Activated CD4-positive, alpha-beta memory T cell treated with anti-CD3 and anti-CD28 coated beads, Interleukin-2, amount 10 ng/mL, durations not matched to agents 7 days and 5 days (primary cell): Measurements from ENCODE around the gene FBRS. TPM values are rescaled to one million over a fixed set of nuclear protein-coding genes. Genes with fewer than 3 reads are reported as not detected.
A peak's percentile ranks its signal among the peaks of the same experiment; 100 is the strongest.
"Not testable (repeated sequence)": the region's sequence is repeated elsewhere in the genome, so short reads cannot be mapped to it uniquely, and the experiment has no call there.

Experiments used
- CTCF ChIA-PET: fragments of 350-600 bp; sonication (Branson Sonifier 250); formaldehyde crosslinking; loops from one replicate; lab custom pipeline; 2021; ENCODE audit warnings: antibody characterized with exemption, inconsistent platforms; lab: Charles Lee
- POLR2A ChIA-PET: fragments of 350-600 bp; sonication (Branson Sonifier 250); formaldehyde crosslinking; loops from one replicate; lab custom pipeline; 2021; ENCODE audit warnings: antibody characterized with exemption; lab: Charles Lee
- DNase-seq: peaks from one replicate; pipeline ENCODE4 v3.0.0-alpha.2; 2020
- H3K27ac Mint-ChIP-seq: one replicate; pipeline ENCODE4 v1.8.0; 2021; ENCODE audit warnings: mild to moderate bottlenecking, mixed read lengths
- H3K27me3 Mint-ChIP-seq: one replicate; pipeline ENCODE4 v1.8.0; 2021; ENCODE audit warnings: mixed read lengths
- H3K36me3 Mint-ChIP-seq: one replicate; pipeline ENCODE4 v1.8.0; 2021; ENCODE audit warnings: low read depth, mixed read lengths
- H3K4me1 Mint-ChIP-seq: one replicate; pipeline ENCODE4 v1.8.0; 2021; ENCODE audit warnings: mixed read lengths
- H3K4me3 Mint-ChIP-seq: one replicate; pipeline ENCODE4 v1.8.0; 2021; ENCODE audit warnings: mild to moderate bottlenecking, mixed read lengths
- H3K9me3 Mint-ChIP-seq: one replicate; pipeline ENCODE4 v1.8.0; 2021; ENCODE audit warnings: mixed read lengths
- total RNA-seq, 2 experiments: library from RNA; stranded (reverse); gene quantifications; one replicate each; pipeline ENCODE4 v1.2.3, GENCODE V29; 2021

FBRS gene
- total RNA-seq, 2 experiments from 2014 or later, result 106 to 107 TPM

- Mint-ChIP-seq H3K4me3 (no peak overlapping the region), H3K4me1 (peaks cover 40% of the 10 kb centered on the region)
Measured at GRCh38 chr16:30694926-30695693, 36.9 kb downstream of the FBRS start.

GRCh38 chr16:30696646-30697045, 38.4 kb downstream of the FBRS start:
- not testable (repeated sequence) for H3K27me3 Mint-ChIP-seq, H3K27ac Mint-ChIP-seq, DNase-seq, H3K9me3 Mint-ChIP-seq, H3K4me3 Mint-ChIP-seq
- POLR2A ChIA-PET, result interaction anchor here (0.9 to 5.0 kb wide), 8 partner anchors 24 to 179 kb away, joined by 3 to 68 read pairs (median 4); partner anchors contain the start of genes FBRS, PHKG2, PRR14 and ZNF688
- Mint-ChIP-seq H3K36me3 (peaks cover 23% of the 10 kb centered on the region), H3K4me1 (peaks cover 47% of the 10 kb centered on the region)
- CTCF ChIA-PET, result interaction anchor here (1.2 to 6.1 kb wide), 7 partner anchors 31 to 377 kb away, joined by 4 to 67 read pairs (median 5); partner anchors contain the start of genes FBRS, PRR14, ZNF646 and ZNF668

More at GRCh38 chr16:30694926-30695693, 36.9 kb downstream of the FBRS start:
- CTCF ChIA-PET, result interaction anchor here (0.5 to 6.1 kb wide), 12 partner anchors 11 to 265 kb away, joined by 3 to 67 read pairs (median 5); partner anchors contain the start of genes DCTPP1, FBRS and PRR14
- no peak for DNase-seq
- POLR2A ChIA-PET, result interaction anchor here (0.7 to 3.5 kb wide), 5 partner anchors 35 to 160 kb away, joined by 3 to 44 read pairs (median 4); partner anchors contain the start of genes PRR14 and ZNF747
- H3K9me3 Mint-ChIP-seq, result no peaks in the 10 kb centered on the region
- H3K27me3 Mint-ChIP-seq, result no peaks in the 10 kb centered on the region
- H3K36me3 Mint-ChIP-seq, result peaks cover 12% of the 10 kb centered on the region
- no peak overlapping the region for H3K27ac Mint-ChIP-seq

DNA sequence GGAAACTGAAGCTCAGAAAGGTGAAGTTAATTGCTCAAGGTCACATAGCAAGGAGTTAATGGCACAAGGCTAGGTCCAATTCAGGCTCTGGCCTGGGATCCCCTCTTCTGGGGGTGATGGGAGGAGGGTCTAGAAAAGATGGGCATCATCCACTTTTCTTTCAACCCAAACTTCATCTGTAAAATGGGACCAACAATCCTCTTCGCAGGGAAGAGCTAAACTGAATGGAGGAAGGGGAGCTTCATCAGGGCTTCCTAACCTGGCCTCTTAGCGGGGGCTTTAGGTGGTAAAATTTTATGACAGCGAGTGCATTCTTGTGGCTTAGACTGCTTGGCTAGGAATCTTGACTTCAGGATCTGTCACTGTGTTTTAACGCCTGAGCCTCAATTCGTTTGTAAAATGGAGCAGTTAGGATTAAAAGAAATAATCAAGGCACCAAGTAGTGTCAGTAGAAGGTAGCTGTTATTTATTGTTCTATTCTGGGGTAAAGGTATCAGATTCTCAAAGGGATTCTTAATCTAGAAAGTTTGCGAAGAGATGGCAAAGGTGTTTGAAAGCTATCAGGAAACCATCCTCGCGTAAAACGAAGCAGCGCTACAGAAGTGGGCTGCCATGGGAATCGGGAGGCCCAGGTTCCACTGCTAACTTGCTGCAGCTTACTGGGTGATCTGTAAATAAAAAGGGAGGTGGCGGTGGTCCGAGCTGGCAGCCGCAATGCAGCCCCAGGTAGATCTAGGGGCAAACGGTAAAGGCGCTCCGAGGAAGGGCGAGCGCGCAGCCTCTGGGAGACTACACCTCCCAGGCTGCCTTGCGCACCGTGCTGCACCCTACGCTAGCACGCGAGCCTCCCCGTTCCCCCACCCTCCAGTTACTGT, 39.3 kb downstream of the FBRS start:
- ChIA-PET POLR2A (interaction anchor here (0.7 to 5.0 kb wide), 14 partner anchors 18 to 420 kb away, joined by 3 to 68 read pairs (median 4); partner anchors contain the start of genes FBRS, PHKG2, PRR14 and ZNF688), CTCF (interaction anchor here (0.8 to 6.1 kb wide), 9 partner anchors 20 to 912 kb away, joined by 3 to 67 read pairs (median 5); partner anchors contain the start of genes FBRS, PRR14, ZNF646 and ZNF668)
- Mint-ChIP-seq H3K4me3 (peak overlapping the region; percentile 98), H3K4me1 (peaks cover 47% of the 10 kb centered on the region), H3K9me3 (no peaks in the 10 kb centered on the region), H3K27me3 (no peaks in the 10 kb centered on the region), H3K27ac (peak overlapping the region; percentile 96), H3K36me3 (peaks cover 24% of the 10 kb centered on the region)
- no peak for DNase-seq

- no peaks in the 10 kb centered on the region for H3K9me3 Mint-ChIP-seq
- H3K4me1 Mint-ChIP-seq, result peaks cover 48% of the 10 kb centered on the region
- peak overlapping the region; percentile 96 for H3K27ac Mint-ChIP-seq
- CTCF ChIA-PET, result interaction anchor here (0.6 to 6.1 kb wide), 5 partner anchors 21 to 277 kb away, joined by 3 to 67 read pairs (median 4); partner anchors contain the start of gene FBRS
- H3K4me3 Mint-ChIP-seq, result peak overlapping the region; percentile 98
- POLR2A ChIA-PET, result interaction anchor here (0.7 to 5.0 kb wide), 16 partner anchors 14 to 177 kb away, joined by 3 to 68 read pairs (median 4); partner anchors contain the start of genes FBRS, PHKG2, PRR14 and ZNF689
- DNase-seq, result peak; percentile 99
- peaks cover 28% of the 10 kb centered on the region for H3K36me3 Mint-ChIP-seq
- no peaks in the 10 kb centered on the region for H3K27me3 Mint-ChIP-seq
Measured at GRCh38 chr16:30698139-30698815, 40.0 kb downstream of the FBRS start.

GRCh38 chr16:30698816-30699614, 40.8 kb downstream of the FBRS start, which contains the start of gene SRCAP:
Gene SRCAP, plus strand, starts transcription at chr16:30699171. Its CDS starts 1,654 bp downstream, at chr16:30700825.
- H3K9me3 Mint-ChIP-seq, result no peaks in the 10 kb centered on the region
- H3K4me1 Mint-ChIP-seq, result peaks cover 41% of the 10 kb centered on the region
- ChIA-PET POLR2A (interaction anchor here (0.6 to 5.0 kb wide), 16 partner anchors 10 to 198 kb away, joined by 3 to 68 read pairs (median 4); partner anchors contain the start of genes FBRS, PHKG2, PRR14 and ZNF688), CTCF (interaction anchor here (0.6 kb wide), 1 partner anchor 276 kb away, joined by 4 read pairs; no protein-coding TSS in a partner anchor)
- no peaks in the 10 kb centered on the region for H3K27me3 Mint-ChIP-seq
- peak within 1 kb of the TSS; percentile 98 for H3K4me3 Mint-ChIP-seq
- peak; percentile 91 for DNase-seq
- H3K36me3 Mint-ChIP-seq, result peaks cover 33% of the 10 kb centered on the region
- peak within 1 kb of the TSS; percentile 96 for H3K27ac Mint-ChIP-seq

DNA sequence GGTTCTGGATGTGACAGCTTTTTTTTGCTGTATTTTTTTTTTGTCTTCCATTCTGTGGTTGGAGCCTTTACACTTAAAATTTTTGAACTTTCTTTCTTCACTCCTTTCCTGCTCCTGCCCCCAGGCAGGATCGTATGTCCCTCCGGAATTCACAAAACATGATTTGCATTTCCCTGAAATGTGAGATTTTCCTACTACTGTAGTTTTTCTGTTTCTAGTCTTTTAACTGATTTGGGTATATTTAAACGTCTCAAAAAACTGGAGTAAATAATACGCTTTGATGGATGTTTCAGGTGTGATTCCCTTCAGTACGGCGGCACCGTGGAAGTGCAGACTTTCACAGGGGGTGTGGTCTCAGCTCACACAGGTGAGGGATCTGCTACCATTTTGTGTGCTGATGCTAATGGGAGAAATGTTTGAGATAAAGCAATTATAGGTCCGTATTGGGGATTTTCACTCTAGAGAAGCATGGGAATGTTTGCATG, 41.4 kb downstream of the FBRS start:
- Mint-ChIP-seq H3K27ac (peak overlapping the region; percentile 96), H3K4me3 (peak overlapping the region; percentile 98), H3K9me3 (no peaks in the 10 kb centered on the region), H3K4me1 (peaks cover 38% of the 10 kb centered on the region), H3K36me3 (peaks cover 38% of the 10 kb centered on the region), H3K27me3 (no peaks in the 10 kb centered on the region)
- POLR2A ChIA-PET, result interaction anchor here (0.6 to 5.0 kb wide), 11 partner anchors 9 to 199 kb away, joined by 3 to 68 read pairs (median 4); partner anchors contain the start of genes FBRS, PHKG2, PRR14 and ZNF688
- CTCF ChIA-PET, result no interaction called here
- no peak for DNase-seq

DNA sequence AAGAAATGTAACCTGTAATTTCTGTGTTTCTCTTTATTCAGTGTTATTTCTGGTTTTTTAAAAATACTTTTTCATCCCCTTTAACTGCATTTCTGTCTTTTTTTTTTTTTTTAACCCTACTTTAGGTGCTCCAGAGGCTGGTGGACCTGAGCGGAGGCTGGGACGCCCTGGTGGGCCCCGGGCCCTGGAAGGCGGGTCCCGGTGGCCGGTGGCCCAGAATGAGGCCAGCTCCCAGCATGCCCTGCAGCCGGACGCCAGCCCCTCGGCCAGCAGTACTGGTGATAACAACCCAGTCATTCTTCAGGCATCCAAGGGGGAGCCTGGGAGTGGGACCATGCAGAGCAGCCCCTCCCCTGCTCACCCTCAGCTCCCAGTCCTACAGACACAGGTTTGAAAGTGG, 42.3 kb downstream of the FBRS start:
- peak overlapping the region; percentile 98 for H3K4me3 Mint-ChIP-seq
- peaks cover 41% of the 10 kb centered on the region for H3K36me3 Mint-ChIP-seq
- no peaks in the 10 kb centered on the region for H3K27me3 Mint-ChIP-seq
- peaks cover 31% of the 10 kb centered on the region for H3K4me1 Mint-ChIP-seq
- H3K27ac Mint-ChIP-seq, result no peak overlapping the region
- no peak for DNase-seq
- no peaks in the 10 kb centered on the region for H3K9me3 Mint-ChIP-seq
- ChIA-PET POLR2A (interaction anchor here (1.3 to 5.0 kb wide), 2 partner anchors 15 to 41 kb away, joined by 3 to 68 read pairs; partner anchors contain the start of gene FBRS), CTCF (no interaction called here)

GRCh38 chr16:30700971-30701370, 42.7 kb downstream of the FBRS start:
- POLR2A ChIA-PET, result interaction anchor here (1.3 to 5.0 kb wide), 2 partner anchors 15 to 41 kb away, joined by 3 to 68 read pairs; partner anchors contain the start of gene FBRS
- CTCF ChIA-PET, result no interaction called here
- Mint-ChIP-seq H3K9me3 (no peaks in the 10 kb centered on the region), H3K27ac (no peak overlapping the region), H3K27me3 (no peaks in the 10 kb centered on the region), H3K4me1 (peaks cover 31% of the 10 kb centered on the region), H3K4me3 (peak overlapping the region; percentile 21), H3K36me3 (peaks cover 43% of the 10 kb centered on the region)
- DNase-seq, result no peak

GRCh38 chr16:30703071-30703470, 44.8 kb downstream of the FBRS start:
- H3K27me3 Mint-ChIP-seq, DNase-seq, H3K27ac Mint-ChIP-seq, H3K4me3 Mint-ChIP-seq, H3K9me3 Mint-ChIP-seq, CTCF ChIA-PET: not testable (repeated sequence)
- Mint-ChIP-seq H3K4me1 (peaks cover 21% of the 10 kb centered on the region), H3K36me3 (peaks cover 62% of the 10 kb centered on the region)
- POLR2A ChIA-PET, result interaction anchor here (0.8 kb wide), 1 partner anchor 44 kb away, joined by 3 read pairs; no protein-coding TSS in a partner anchor

GRCh38 chr16:30703971-30704370, 45.7 kb downstream of the FBRS start:
- Mint-ChIP-seq H3K9me3 (no peaks in the 10 kb centered on the region), H3K36me3 (peaks cover 61% of the 10 kb centered on the region), H3K4me3 (no peak overlapping the region), H3K27ac (no peak overlapping the region), H3K27me3 (no peaks in the 10 kb centered on the region), H3K4me1 (peaks cover 21% of the 10 kb centered on the region)
- CTCF ChIA-PET, result no interaction called here
- no peak for DNase-seq
- POLR2A ChIA-PET, result no interaction called here

DNA sequence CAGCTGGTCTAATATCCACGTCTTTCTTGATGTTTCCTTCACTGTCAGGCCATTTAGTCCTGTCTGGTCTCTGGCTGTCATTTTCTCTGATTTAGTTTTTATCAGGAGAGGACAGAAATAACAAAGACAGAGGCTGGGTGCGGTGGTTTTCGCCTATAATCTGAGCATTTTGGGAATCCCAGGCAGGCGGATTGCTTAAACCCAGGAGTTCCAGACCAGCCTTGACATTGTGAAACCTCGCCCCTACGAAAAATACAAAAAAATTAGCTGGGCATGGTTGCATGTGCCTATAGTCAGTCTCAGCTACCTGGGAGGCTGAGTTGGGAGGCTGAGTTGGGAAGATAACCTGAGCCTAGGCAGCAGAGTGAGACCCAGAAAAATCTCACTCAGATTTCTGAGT, 47.8 kb downstream of the FBRS start:
- Mint-ChIP-seq H3K4me1 (peaks cover 6% of the 10 kb centered on the region), H3K9me3 (no peaks in the 10 kb centered on the region), H3K27me3 (no peaks in the 10 kb centered on the region), H3K36me3 (peaks cover 65% of the 10 kb centered on the region), H3K4me3 (no peak overlapping the region), H3K27ac (no peak overlapping the region)
- ChIA-PET CTCF (no interaction called here), POLR2A (no interaction called here)
- no peak for DNase-seq
